Mesendoderm (in vitro differentiated cells): Measurements from ENCODE around the gene LRBA.
A peak's percentile ranks its signal among the peaks of the same experiment; 100 is the strongest.

Experiments used
- DNase-seq: peaks from one replicate; pipeline ENCODE4 v3.0.0; 2013
- H2AK5ac ChIP-seq: 2 replicates; pipeline ENCODE4 v1.6.1; 2013; ENCODE audit warnings: low read length, inconsistent platforms
- H2BK120ac ChIP-seq: 2 replicates; pipeline ENCODE4 v1.6.1; 2013; ENCODE audit warnings: low read depth, mild to moderate bottlenecking, low read length, moderate library complexity, mixed read lengths
- H2BK15ac ChIP-seq: replicated peaks from 2 replicates; pipeline ENCODE4 v1.6.1; 2013; ENCODE audit warnings: low read depth, mild to moderate bottlenecking, moderate library complexity
- H2BK5ac ChIP-seq: 2 replicates; pipeline ENCODE4 v1.6.1; 2013; ENCODE audit warnings: low read length, inconsistent platforms
- H3K18ac ChIP-seq: 2 replicates; pipeline ENCODE4 v1.6.1; 2013; ENCODE audit warnings: mild to moderate bottlenecking, low read length, mixed read lengths
- H3K23ac ChIP-seq: one replicate; pipeline ENCODE4 v1.6.1; 2013; ENCODE audit warnings: low read length
- H3K27ac ChIP-seq: 2 replicates; pipeline ENCODE4 v1.5.1; 2013; ENCODE audit warnings: low read depth, mild to moderate bottlenecking, inconsistent platforms, low read length, moderate library complexity
- H3K27me3 ChIP-seq: 2 replicates; pipeline ENCODE4 v1.6.1; 2013; ENCODE audit warnings: low read length, control low read depth, mild to moderate bottlenecking, inconsistent platforms; ENCODE audit not compliant: insufficient read depth, poor library complexity
- H3K36me3 ChIP-seq: 2 replicates; pipeline ENCODE4 v1.6.1; 2013; ENCODE audit warnings: low read length, inconsistent platforms; ENCODE audit not compliant: control insufficient read depth, insufficient read depth
- H3K4ac ChIP-seq: one replicate; pipeline ENCODE4 v1.6.1; 2013; ENCODE audit warnings: low read depth, mild to moderate bottlenecking, low read length, moderate library complexity
- H3K4me1 ChIP-seq: 2 replicates; pipeline ENCODE4 v1.6.1; 2013; ENCODE audit warnings: low read depth, low read length, inconsistent platforms; ENCODE audit not compliant: control insufficient read depth
- H3K4me2 ChIP-seq: 2 replicates; pipeline ENCODE4 v1.6.1; 2013; ENCODE audit warnings: low read length
- H3K4me3 ChIP-seq: 2 replicates; pipeline ENCODE4 v1.5.1; 2013; ENCODE audit warnings: mild to moderate bottlenecking, low read length
- H3K56ac ChIP-seq: one replicate; pipeline ENCODE4 v1.6.1; 2013; ENCODE audit warnings: low read length
- H3K79me1 ChIP-seq: 2 replicates; pipeline ENCODE4 v1.6.1; 2013; ENCODE audit warnings: low read length, inconsistent platforms
- H3K79me2 ChIP-seq: 2 replicates; pipeline ENCODE4 v1.6.1; 2013; ENCODE audit warnings: mild to moderate bottlenecking, low read length; ENCODE audit not compliant: control insufficient read depth, insufficient read depth
- H3K9ac ChIP-seq: 2 replicates; pipeline ENCODE4 v1.6.1; 2013; ENCODE audit warnings: low read length, inconsistent platforms
- H4K5ac ChIP-seq: one replicate; pipeline ENCODE4 v1.6.1; 2013; ENCODE audit warnings: low read length
- H4K8ac ChIP-seq: one replicate; pipeline ENCODE4 v1.6.1; 2013; ENCODE audit warnings: low read depth, mild to moderate bottlenecking, control low read depth, low read length, moderate library complexity
- WGBS: extraction: QIAGEN DNeasy Blood & Tissue Kit; methylation state at CpG from one replicate; pipeline ENCODE4 v1.1.7; 2013; ENCODE audit warnings: low lambda C conversion rate, missing lambda C conversion rate; ENCODE audit not compliant: insufficient coverage; ENCODE audit errors: extremely low coverage; 5-methylcytosine and 5-hydroxymethylcytosine counted together

The LRBA gene

GRCh38 chr4:150218447-150218846, 796.6 kb downstream of the LRBA start:
- H3K36me3 ChIP-seq: no peaks in the 10 kb centered on the region
- H3K56ac ChIP-seq: no peak overlapping the region
- H2BK15ac ChIP-seq: no peak overlapping the region
- H3K23ac ChIP-seq: no peak overlapping the region
- H4K5ac ChIP-seq: peak overlapping the region; percentile 56
- H3K4me3 ChIP-seq: no peak overlapping the region
- no peaks in the 10 kb centered on the region for H3K27me3 ChIP-seq
- no peak overlapping the region for H3K27ac ChIP-seq
- H3K79me1 ChIP-seq: no peaks in the 10 kb centered on the region
- no peak overlapping the region for H3K4me2 ChIP-seq
- H3K4me1 ChIP-seq: no peaks in the 10 kb centered on the region
- no peak overlapping the region for H3K4ac ChIP-seq
- no peak overlapping the region for H2BK5ac ChIP-seq
- H3K79me2 ChIP-seq: no peaks in the 10 kb centered on the region
- no peak overlapping the region for H2BK120ac ChIP-seq
- DNase-seq: no peak
- no peak overlapping the region for H4K8ac ChIP-seq
- H2AK5ac ChIP-seq: no peak overlapping the region
- WGBS: no CpG with 5 or more reads among the region's 2 CpGs
- H3K18ac ChIP-seq: no peak overlapping the region
- no peak overlapping the region for H3K9ac ChIP-seq

- no peaks in the 10 kb centered on the region for H3K79me1 ChIP-seq
- no peak overlapping the region for H3K27ac ChIP-seq
- H3K4me2 ChIP-seq: no peak overlapping the region
- no peak overlapping the region for H3K9ac ChIP-seq
- no peak overlapping the region for H3K4me3 ChIP-seq
- H3K23ac ChIP-seq: no peak overlapping the region
- H2BK5ac ChIP-seq: no peak overlapping the region
- no peak overlapping the region for H2AK5ac ChIP-seq
- H3K27me3 ChIP-seq: no peaks in the 10 kb centered on the region
- no peak overlapping the region for H3K56ac ChIP-seq
- no peak overlapping the region for H2BK15ac ChIP-seq
- H4K5ac ChIP-seq: no peak overlapping the region
- H2BK120ac ChIP-seq: no peak overlapping the region
- H3K79me2 ChIP-seq: no peaks in the 10 kb centered on the region
- H3K18ac ChIP-seq: no peak overlapping the region
- no peaks in the 10 kb centered on the region for H3K36me3 ChIP-seq
- H4K8ac ChIP-seq: no peak overlapping the region
- WGBS: no CpG with 5 or more reads among the region's 8 CpGs
- no peak overlapping the region for H3K4ac ChIP-seq
- no peak for DNase-seq
- H3K4me1 ChIP-seq: no peaks in the 10 kb centered on the region
These were observed 797.3 kb downstream of the LRBA start for GRCh38 chr4:150217808-150218207.

DNA sequence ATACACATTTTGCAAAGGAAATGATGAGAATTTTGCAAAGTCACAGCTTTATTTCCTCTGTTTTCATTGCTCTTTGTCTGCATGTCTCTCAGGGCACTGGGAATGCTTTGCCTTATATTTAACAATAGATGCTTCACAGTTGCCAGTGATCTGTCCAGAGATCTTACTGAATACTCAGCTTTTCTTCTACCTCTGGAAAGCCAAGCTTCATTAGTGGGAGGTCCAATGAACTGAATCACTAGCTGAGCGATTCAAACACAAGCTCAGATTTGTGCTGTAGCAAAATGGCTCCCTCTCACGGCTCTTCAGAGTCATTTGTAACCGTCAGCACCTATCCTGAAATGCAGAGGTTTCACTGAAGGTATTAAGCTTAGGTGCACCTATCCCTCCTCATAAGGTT, 797.9 kb downstream of the LRBA start:
- H3K9ac ChIP-seq: no peak overlapping the region
- H3K23ac ChIP-seq: no peak overlapping the region
- H2BK5ac ChIP-seq: no peak overlapping the region
- no peak overlapping the region for H4K8ac ChIP-seq
- no peaks in the 10 kb centered on the region for H3K79me2 ChIP-seq
- no peaks in the 10 kb centered on the region for H3K79me1 ChIP-seq
- H3K27me3 ChIP-seq: no peaks in the 10 kb centered on the region
- no peak overlapping the region for H2AK5ac ChIP-seq
- no peaks in the 10 kb centered on the region for H3K4me1 ChIP-seq
- no peak overlapping the region for H3K27ac ChIP-seq
- no peak overlapping the region for H2BK15ac ChIP-seq
- no peak overlapping the region for H4K5ac ChIP-seq
- no peak overlapping the region for H3K18ac ChIP-seq
- peak; percentile 65 for DNase-seq
- H2BK120ac ChIP-seq: no peak overlapping the region
- H3K36me3 ChIP-seq: no peaks in the 10 kb centered on the region
- no CpG with 5 or more reads among the region's 3 CpGs for WGBS
- no peak overlapping the region for H3K4me2 ChIP-seq
- no peak overlapping the region for H3K4me3 ChIP-seq
- H3K56ac ChIP-seq: no peak overlapping the region
- no peak overlapping the region for H3K4ac ChIP-seq

- Histone ChIP-seq H3K9ac (no peak overlapping the region), H3K36me3 (no peaks in the 10 kb centered on the region), H3K4me2 (no peak overlapping the region), H2BK15ac (no peak overlapping the region), H3K27me3 (no peaks in the 10 kb centered on the region), H4K8ac (no peak overlapping the region), H4K5ac (no peak overlapping the region), H3K18ac (no peak overlapping the region), H3K79me1 (no peaks in the 10 kb centered on the region), H3K79me2 (no peaks in the 10 kb centered on the region), H3K4me3 (no peak overlapping the region), H3K4ac (no peak overlapping the region), H2BK120ac (no peak overlapping the region), H2AK5ac (no peak overlapping the region), H3K27ac (no peak overlapping the region), H3K56ac (no peak overlapping the region), H2BK5ac (no peak overlapping the region), H3K23ac (no peak overlapping the region), H3K4me1 (no peaks in the 10 kb centered on the region)
- no peak for DNase-seq
- no CpG with 5 or more reads among the region's 5 CpGs for WGBS
These were observed 798.4 kb downstream of the LRBA start for GRCh38 chr4:150216726-150217125.

- no peak overlapping the region for H3K18ac ChIP-seq
- H3K27ac ChIP-seq: no peak overlapping the region
- H3K4me2 ChIP-seq: no peak overlapping the region
- H3K23ac ChIP-seq: no peak overlapping the region
- H2BK15ac ChIP-seq: no peak overlapping the region
- no peak overlapping the region for H2AK5ac ChIP-seq
- no peak overlapping the region for H3K9ac ChIP-seq
- DNase-seq: no peak
- no peak overlapping the region for H2BK120ac ChIP-seq
- H4K8ac ChIP-seq: no peak overlapping the region
- no peak overlapping the region for H3K56ac ChIP-seq
- no peaks in the 10 kb centered on the region for H3K27me3 ChIP-seq
- H3K79me2 ChIP-seq: no peaks in the 10 kb centered on the region
- WGBS: no CpG with 5 or more reads among the region's 3 CpGs
- no peaks in the 10 kb centered on the region for H3K79me1 ChIP-seq
- no peak overlapping the region for H2BK5ac ChIP-seq
- H3K4me3 ChIP-seq: no peak overlapping the region
- no peaks in the 10 kb centered on the region for H3K36me3 ChIP-seq
- no peaks in the 10 kb centered on the region for H3K4me1 ChIP-seq
- no peak overlapping the region for H3K4ac ChIP-seq
- no peak overlapping the region for H4K5ac ChIP-seq
These were observed 799.5 kb downstream of the LRBA start for GRCh38 chr4:150215601-150216000.
